H9 (cell line): ENCODE results near the gene ABHD17B. TPM values are rescaled to one million over a fixed set of nuclear protein-coding genes. Genes with fewer than 3 reads are reported as not detected.

Experiments
- DNase-seq: peaks from one replicate; pipeline ENCODE4 v3.0.0-alpha.2; 2017
- H2AFZ ChIP-seq: one replicate; pipeline ENCODE4 v1.6.1; 2013; ENCODE audit warnings: mild to moderate bottlenecking, low read length, control low read depth, moderate library complexity
- H2AK5ac ChIP-seq: 2 replicates; pipeline ENCODE4 v1.6.1; 2013; ENCODE audit warnings: low read length, control low read depth, mixed read lengths; ENCODE audit not compliant: insufficient read length
- H2BK120ac ChIP-seq: one replicate; pipeline ENCODE4 v1.6.1; 2013; ENCODE audit warnings: low read depth, mild to moderate bottlenecking, low read length, control low read depth, inconsistent platforms; ENCODE audit not compliant: poor library complexity, severe bottlenecking
- H2BK12ac ChIP-seq: 2 replicates; pipeline ENCODE4 v1.6.1; 2013; ENCODE audit warnings: low read length, control low read depth, mixed read lengths, low read depth; ENCODE audit not compliant: insufficient read length
- H2BK15ac ChIP-seq: 2 replicates; pipeline ENCODE4 v1.6.1; 2013; ENCODE audit warnings: low read depth, low read length, control low read depth
- H2BK20ac ChIP-seq: one replicate; pipeline ENCODE4 v1.6.1; 2013; ENCODE audit warnings: low read depth, mild to moderate bottlenecking, low read length, control low read depth, inconsistent platforms; ENCODE audit not compliant: poor library complexity, severe bottlenecking
- H2BK5ac ChIP-seq: 2 replicates; pipeline ENCODE4 v1.6.1; 2013; ENCODE audit warnings: low read length, control low read depth, mixed read lengths; ENCODE audit not compliant: insufficient read length
- H3K14ac ChIP-seq: 2 replicates; pipeline ENCODE4 v1.6.1; 2013; ENCODE audit warnings: low read length, control low read depth; ENCODE audit not compliant: insufficient read depth
- H3K18ac ChIP-seq: 2 replicates; pipeline ENCODE4 v1.6.1; 2013; ENCODE audit warnings: low read depth, mild to moderate bottlenecking, mixed read lengths, low read length, control low read depth; ENCODE audit not compliant: insufficient read length
- H3K23ac ChIP-seq: 2 replicates; pipeline ENCODE4 v1.6.1; 2013; ENCODE audit warnings: low read length, control low read depth, mixed read lengths, low read depth; ENCODE audit not compliant: insufficient read length
- H3K23me2 ChIP-seq: 2 replicates; pipeline ENCODE4 v1.6.1; 2013; ENCODE audit warnings: low read depth, mild to moderate bottlenecking, mixed read lengths, low read length, control low read depth; ENCODE audit not compliant: insufficient read length, poor library complexity, severe bottlenecking
- H3K27ac ChIP-seq: 2 replicates; pipeline ENCODE4 v1.5.1; 2013; ENCODE audit warnings: low read length, control low read depth, mixed read lengths, low read depth; ENCODE audit not compliant: insufficient read length
- H3K27me3 ChIP-seq: 2 replicates; pipeline ENCODE4 v1.6.1; 2013; ENCODE audit warnings: low read length, control low read depth, inconsistent platforms; ENCODE audit not compliant: insufficient read depth
- H3K4ac ChIP-seq: 2 replicates; pipeline ENCODE4 v1.6.1; 2013; ENCODE audit warnings: low read depth, mild to moderate bottlenecking, control low read depth, inconsistent platforms, low read length, moderate library complexity
- H3K4me1 ChIP-seq: 2 replicates; pipeline ENCODE4 v1.6.1; 2013; ENCODE audit warnings: low read length, control low read depth, inconsistent platforms; ENCODE audit not compliant: insufficient read depth
- H3K4me2 ChIP-seq: 2 replicates; pipeline ENCODE4 v1.6.1; 2013; ENCODE audit warnings: low read length, control low read depth, mixed read lengths; ENCODE audit not compliant: insufficient read length, insufficient read depth
- H3K56ac ChIP-seq: 2 replicates; pipeline ENCODE4 v1.6.1; 2013; ENCODE audit warnings: low read depth, mild to moderate bottlenecking, mixed read lengths, low read length, control low read depth; ENCODE audit not compliant: insufficient read length
- H3K79me1 ChIP-seq: 2 replicates; pipeline ENCODE4 v1.6.1; 2013; ENCODE audit warnings: low read depth, mild to moderate bottlenecking, moderate library complexity, low read length, control low read depth, inconsistent platforms; ENCODE audit not compliant: insufficient read depth, poor library complexity, severe bottlenecking
- H3K79me2 ChIP-seq: 2 replicates; pipeline ENCODE4 v1.6.1; 2013; ENCODE audit warnings: low read length, control low read depth, inconsistent platforms; ENCODE audit not compliant: insufficient read depth
- H3K9ac ChIP-seq: 2 replicates; pipeline ENCODE4 v1.6.1; 2013; ENCODE audit warnings: low read length, control low read depth, mixed read lengths; ENCODE audit not compliant: insufficient read length; ENCODE audit errors: extremely low read depth
- H3K9me3 ChIP-seq: one replicate; pipeline ENCODE4 v1.6.1; 2013; ENCODE audit warnings: low read depth, low read length, inconsistent platforms; ENCODE audit not compliant: control insufficient read depth
- H3T11ph ChIP-seq: one replicate; pipeline ENCODE4 v1.6.1; 2013; ENCODE audit warnings: mild to moderate bottlenecking, low read length, control low read depth, inconsistent platforms
- H4K20me1 ChIP-seq: one replicate; pipeline ENCODE4 v1.6.1; 2013; ENCODE audit not compliant: control insufficient read depth, insufficient read length, insufficient read depth
- H4K5ac ChIP-seq: 2 replicates; pipeline ENCODE4 v1.6.1; 2013; ENCODE audit warnings: low read depth, mild to moderate bottlenecking, mixed read lengths, low read length, control low read depth; ENCODE audit not compliant: insufficient read length
- H4K8ac ChIP-seq: replicated peaks from 2 replicates; pipeline ENCODE4 v1.6.1; 2013; ENCODE audit warnings: low read length, control low read depth, mixed read lengths, low read depth; ENCODE audit not compliant: insufficient read length
- H4K91ac ChIP-seq: 2 replicates; pipeline ENCODE4 v1.6.1; 2013; ENCODE audit warnings: low read depth, mild to moderate bottlenecking, moderate library complexity, mixed read lengths, low read length, control low read depth; ENCODE audit not compliant: insufficient read length
- H3K27ac Mint-ChIP-seq, 3 experiments: 2 replicates in 2 of 3; 3 replicates in 1 of 3; pipeline ENCODE4 v1.8.0; 2020 to 2021; ENCODE audit warnings: mixed read lengths in 3 of 3, mild to moderate bottlenecking in 1 of 3, moderate library complexity in 1 of 3
- H3K27me3 Mint-ChIP-seq: 2 replicates; pipeline ENCODE4 v1.8.0; 2021; ENCODE audit warnings: low read depth, mild to moderate bottlenecking, moderate library complexity, mixed read lengths
- H3K36me3 Mint-ChIP-seq, 3 experiments: 2 replicates in 2 of 3; 3 replicates in 1 of 3; pipeline ENCODE4 v1.8.0; 2020 to 2021; ENCODE audit warnings: low read depth in 3 of 3, mixed read lengths in 3 of 3; ENCODE audit not compliant: insufficient read depth in 1 of 3
- H3K4me1 Mint-ChIP-seq, 2 experiments: 2 replicates each; pipeline ENCODE4 v1.8.0; 2020; ENCODE audit warnings: mixed read lengths in 2 of 2
- H3K4me3 Mint-ChIP-seq, 2 experiments: 2 replicates in 1 of 2; 3 replicates in 1 of 2; pipeline ENCODE4 v1.8.0; 2020 to 2021; ENCODE audit warnings: mild to moderate bottlenecking in 2 of 2, mixed read lengths in 2 of 2, moderate library complexity in 1 of 2
- H3K9me3 Mint-ChIP-seq, 2 experiments: 2 replicates in 1 of 2; 3 replicates in 1 of 2; pipeline ENCODE4 v1.8.0; 2020; ENCODE audit warnings: mild to moderate bottlenecking in 2 of 2, mixed read lengths in 2 of 2, moderate library complexity in 1 of 2
- WGBS: extraction: QIAGEN DNeasy Blood & Tissue Kit; methylation state at CpG from one replicate; pipeline ENCODE4 v1.1.7; 2013; ENCODE audit warnings: missing lambda C conversion rate, low lambda C conversion rate, mixed read lengths; ENCODE audit not compliant: insufficient read length; ENCODE audit errors: extremely low coverage; 5-methylcytosine and 5-hydroxymethylcytosine counted together
- total RNA-seq: library from RNA; stranded (reverse); gene quantifications from 2 replicates; pipeline ENCODE4 v1.2.1, GENCODE V29; 2021
- TF ChIP-seq, protein P1 (sequence below): fragments of 200-600 bp; sonication (generic); conservative IDR thresholded peaks from 3 replicates; pipeline ENCODE4 v1.8.0; 2021; ENCODE audit warnings: antibody characterized with exemption, mild to moderate bottlenecking

Gene ABHD17B
- total RNA-seq, 1 experiment from 2014 or later, result 67.6 TPM

GRCh38 chr9:71886015-71886414 is 25.0 kb downstream of the ABHD17B start:
- Mint-ChIP-seq H3K36me3 (peaks cover 35 to 49% (median 45%) of the 10 kb centered on the region in 3 experiments), H3K9me3 (peaks cover 20 to 30% of the 10 kb centered on the region in 2 experiments; a peak in 4 of 5 replicates)
- TF ChIP-seq, protein P1, sequence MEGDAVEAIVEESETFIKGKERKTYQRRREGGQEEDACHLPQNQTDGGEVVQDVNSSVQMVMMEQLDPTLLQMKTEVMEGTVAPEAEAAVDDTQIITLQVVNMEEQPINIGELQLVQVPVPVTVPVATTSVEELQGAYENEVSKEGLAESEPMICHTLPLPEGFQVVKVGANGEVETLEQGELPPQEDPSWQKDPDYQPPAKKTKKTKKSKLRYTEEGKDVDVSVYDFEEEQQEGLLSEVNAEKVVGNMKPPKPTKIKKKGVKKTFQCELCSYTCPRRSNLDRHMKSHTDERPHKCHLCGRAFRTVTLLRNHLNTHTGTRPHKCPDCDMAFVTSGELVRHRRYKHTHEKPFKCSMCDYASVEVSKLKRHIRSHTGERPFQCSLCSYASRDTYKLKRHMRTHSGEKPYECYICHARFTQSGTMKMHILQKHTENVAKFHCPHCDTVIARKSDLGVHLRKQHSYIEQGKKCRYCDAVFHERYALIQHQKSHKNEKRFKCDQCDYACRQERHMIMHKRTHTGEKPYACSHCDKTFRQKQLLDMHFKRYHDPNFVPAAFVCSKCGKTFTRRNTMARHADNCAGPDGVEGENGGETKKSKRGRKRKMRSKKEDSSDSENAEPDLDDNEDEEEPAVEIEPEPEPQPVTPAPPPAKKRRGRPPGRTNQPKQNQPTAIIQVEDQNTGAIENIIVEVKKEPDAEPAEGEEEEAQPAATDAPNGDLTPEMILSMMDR, result no peak

More at GRCh38 chr9:71886015-71886414, 25.0 kb downstream of the ABHD17B start:
- no peak overlapping the region for H4K5ac ChIP-seq
- no CpG with 5 or more reads among the region's 1 CpG for whole genome bisulfite sequencing
- Mint-ChIP-seq H3K4me1 (peaks cover 15 to 17% of the 10 kb centered on the region in 2 experiments), H3K27ac (no peak overlapping the region), H3K27me3 (no peaks in the 10 kb centered on the region), H3K4me3 (no peak overlapping the region)
- H4K91ac ChIP-seq, result no peak overlapping the region
- H2BK12ac ChIP-seq, result no peak overlapping the region
- H2BK15ac ChIP-seq, result no peak overlapping the region
- H3K9ac ChIP-seq, result no peak overlapping the region
- no peak overlapping the region for H2BK20ac ChIP-seq
- no peak overlapping the region for H3K14ac ChIP-seq
- H3K23me2 ChIP-seq, result no peaks in the 10 kb centered on the region
- H3K23ac ChIP-seq, result no peak overlapping the region
- peaks cover 50% of the 10 kb centered on the region for H3K79me2 ChIP-seq
- H4K8ac ChIP-seq, result no peak overlapping the region
- H3K4me2 ChIP-seq, result no peak overlapping the region
- H3K4ac ChIP-seq, result no peak overlapping the region
- H4K20me1 ChIP-seq, result no peaks in the 10 kb centered on the region
- H2AK5ac ChIP-seq, result no peak overlapping the region
- H3K27ac ChIP-seq, result no peak overlapping the region
- H3K27me3 ChIP-seq, result no peaks in the 10 kb centered on the region
- H3K4me1 ChIP-seq, result no peaks in the 10 kb centered on the region; the same call in 1 of the 2 replicates
- no peak overlapping the region for H3K56ac ChIP-seq
- no peak overlapping the region for H3T11ph ChIP-seq
- no peak overlapping the region for H3K18ac ChIP-seq
- DNase-seq, result no peak
- no peak overlapping the region for H2AFZ ChIP-seq
- H3K79me1 ChIP-seq, result peaks cover 5% of the 10 kb centered on the region
- H2BK120ac ChIP-seq, result no peak overlapping the region
- H3K9me3 ChIP-seq, result no peaks in the 10 kb centered on the region
- no peak overlapping the region for H2BK5ac ChIP-seq
